Lower leg skin (tissue), 3 donors: ENCODE results near the gene CTNNB1.

ENCODE experiments used
- CTCF ChIP-seq, 3 donors: fragments of 450-650 bp; IDR thresholded peaks; one replicate each; pipeline ENCODE4 v1.5.1; 2016; ENCODE audit warnings: antibody characterized with exemption in 3 of 3, mild to moderate bottlenecking in 3 of 3, moderate library complexity in 2 of 3
- POLR2A ChIP-seq, 2 donors: fragments of 450-650 bp; IDR thresholded peaks; one replicate each; pipeline ENCODE4 v1.6.1; 2016 to 2017; ENCODE audit warnings: antibody characterized with exemption in 2 of 2, mild to moderate bottlenecking in 1 of 2, moderate library complexity in 1 of 2

- no peak for TF ChIP-seq CTCF (IDR thresholded peaks at IDR 0.05)
- TF ChIP-seq POLR2A (IDR thresholded peaks at IDR 0.05) = no peak
These were observed 49.2 kb downstream of the CTNNB1 start for GRCh38 chr3:41248525-41248924.
